ENCODE results near the gene MIA.

The MIA gene

DNA sequence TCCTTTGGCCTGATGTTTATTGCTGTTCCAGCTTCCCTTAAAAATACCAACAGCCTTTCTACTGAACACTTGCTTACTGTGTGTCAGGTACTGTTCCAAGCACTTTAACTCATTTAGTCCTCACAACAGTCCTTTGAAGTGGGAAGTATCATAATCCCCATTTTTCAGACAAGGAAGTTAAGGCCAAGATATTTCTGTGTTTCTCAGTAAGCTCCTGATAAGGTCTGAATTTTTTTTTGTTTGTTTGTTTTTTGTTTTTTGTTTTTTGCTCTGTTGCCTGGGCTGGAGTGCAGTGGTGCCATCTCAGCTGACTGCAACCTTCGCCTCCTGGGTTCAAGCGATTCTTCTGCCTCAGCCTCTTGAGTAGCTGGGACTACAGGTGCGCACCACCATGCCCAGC is 16.8 kb upstream of the MIA start:
- no peaks in the 10 kb centered on the region for H4K20me1 ChIP-seq (ENCODE audit: insufficient read depth, low read length)
- H3K9ac ChIP-seq (ENCODE audit: low read length), result no peak overlapping the region
- H3K9me3 ChIP-seq (ENCODE audit: low read length), result no peaks in the 10 kb centered on the region
- H3K36me3 ChIP-seq (ENCODE audit: insufficient read depth, low read length), result peaks cover 92% of the 10 kb centered on the region
- no peaks in the 10 kb centered on the region for H3K27me3 ChIP-seq (ENCODE audit: insufficient read depth, low read length)
- H3K27ac ChIP-seq (ENCODE audit: low read depth, low read length, poor library complexity, severe bottlenecking), result no peak overlapping the region
- peaks cover 39% of the 10 kb centered on the region for H3K79me2 ChIP-seq (ENCODE audit: insufficient read depth, low read length)
- H3K4me3 ChIP-seq (ENCODE audit: low read depth, low read length, poor library complexity, severe bottlenecking), result no peak overlapping the region
- H3K4me1 ChIP-seq (ENCODE audit: insufficient read depth, low read length, severe bottlenecking), result peaks cover 34% of the 10 kb centered on the region
- H2AFZ ChIP-seq (ENCODE audit: low read length), result no peak overlapping the region
- H3K9me2 ChIP-seq (ENCODE audit: low read depth, low read length), result no peaks in the 10 kb centered on the region
- TF ChIP-seq, protein P1, sequence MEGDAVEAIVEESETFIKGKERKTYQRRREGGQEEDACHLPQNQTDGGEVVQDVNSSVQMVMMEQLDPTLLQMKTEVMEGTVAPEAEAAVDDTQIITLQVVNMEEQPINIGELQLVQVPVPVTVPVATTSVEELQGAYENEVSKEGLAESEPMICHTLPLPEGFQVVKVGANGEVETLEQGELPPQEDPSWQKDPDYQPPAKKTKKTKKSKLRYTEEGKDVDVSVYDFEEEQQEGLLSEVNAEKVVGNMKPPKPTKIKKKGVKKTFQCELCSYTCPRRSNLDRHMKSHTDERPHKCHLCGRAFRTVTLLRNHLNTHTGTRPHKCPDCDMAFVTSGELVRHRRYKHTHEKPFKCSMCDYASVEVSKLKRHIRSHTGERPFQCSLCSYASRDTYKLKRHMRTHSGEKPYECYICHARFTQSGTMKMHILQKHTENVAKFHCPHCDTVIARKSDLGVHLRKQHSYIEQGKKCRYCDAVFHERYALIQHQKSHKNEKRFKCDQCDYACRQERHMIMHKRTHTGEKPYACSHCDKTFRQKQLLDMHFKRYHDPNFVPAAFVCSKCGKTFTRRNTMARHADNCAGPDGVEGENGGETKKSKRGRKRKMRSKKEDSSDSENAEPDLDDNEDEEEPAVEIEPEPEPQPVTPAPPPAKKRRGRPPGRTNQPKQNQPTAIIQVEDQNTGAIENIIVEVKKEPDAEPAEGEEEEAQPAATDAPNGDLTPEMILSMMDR (IDR thresholded peaks at IDR 0.05; ENCODE audit: low read length), result no peak
- TF ChIP-seq EZH2 (IDR thresholded peaks at IDR 0.05; ENCODE audit: borderline replicate concordance, low read length), result no peak
- no peak overlapping the region for H3K4me2 ChIP-seq (ENCODE audit: low read length)
- H3F3A ChIP-seq (ENCODE audit: insufficient read depth, low read length), result no peaks in the 10 kb centered on the region

DNA sequence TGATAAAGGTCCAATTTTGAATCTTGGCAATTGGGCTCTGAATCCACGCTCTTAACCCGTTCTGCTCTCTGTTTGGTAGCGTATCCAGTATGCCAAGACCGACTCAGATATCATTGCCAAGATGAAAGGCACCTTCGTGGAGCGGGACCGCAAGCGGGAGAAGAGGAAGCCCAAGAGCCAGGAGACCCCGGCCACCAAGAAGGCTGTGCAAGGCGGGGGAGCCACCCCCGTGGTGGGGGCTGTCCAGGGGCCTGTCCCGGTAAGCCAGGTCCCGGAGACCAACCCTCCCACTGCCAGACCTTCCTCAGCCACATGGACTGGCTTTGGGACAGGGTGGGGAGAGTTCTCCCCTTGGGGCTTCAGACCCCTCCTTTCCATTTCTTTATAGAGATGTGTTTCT is 16.0 kb upstream of the MIA start:
- Histone ChIP-seq H3K4me3 (ENCODE audit: low read depth, low read length, poor library complexity, severe bottlenecking) (no peak overlapping the region), H3K4me1 (ENCODE audit: insufficient read depth, low read length, severe bottlenecking) (peaks cover 27% of the 10 kb centered on the region), H4K20me1 (ENCODE audit: insufficient read depth, low read length) (no peaks in the 10 kb centered on the region), H3K9me2 (ENCODE audit: low read depth, low read length) (no peaks in the 10 kb centered on the region), H3K4me2 (ENCODE audit: low read length) (no peak overlapping the region), H3K27ac (ENCODE audit: low read depth, low read length, poor library complexity, severe bottlenecking) (no peak overlapping the region), H3K79me2 (ENCODE audit: insufficient read depth, low read length) (peaks cover 30% of the 10 kb centered on the region), H3K36me3 (ENCODE audit: insufficient read depth, low read length) (peaks cover 97% of the 10 kb centered on the region), H3K9ac (ENCODE audit: low read length) (no peak overlapping the region), H3K9me3 (ENCODE audit: low read length) (no peaks in the 10 kb centered on the region), H3F3A (ENCODE audit: insufficient read depth, low read length) (no peaks in the 10 kb centered on the region), H3K27me3 (ENCODE audit: insufficient read depth, low read length) (no peaks in the 10 kb centered on the region), H2AFZ (ENCODE audit: low read length) (no peak overlapping the region)
- TF ChIP-seq EZH2 (IDR thresholded peaks at IDR 0.05; ENCODE audit: borderline replicate concordance, low read length), result no peak
- TF ChIP-seq, protein P1 (IDR thresholded peaks at IDR 0.05; ENCODE audit: low read length), result no peak

DNA sequence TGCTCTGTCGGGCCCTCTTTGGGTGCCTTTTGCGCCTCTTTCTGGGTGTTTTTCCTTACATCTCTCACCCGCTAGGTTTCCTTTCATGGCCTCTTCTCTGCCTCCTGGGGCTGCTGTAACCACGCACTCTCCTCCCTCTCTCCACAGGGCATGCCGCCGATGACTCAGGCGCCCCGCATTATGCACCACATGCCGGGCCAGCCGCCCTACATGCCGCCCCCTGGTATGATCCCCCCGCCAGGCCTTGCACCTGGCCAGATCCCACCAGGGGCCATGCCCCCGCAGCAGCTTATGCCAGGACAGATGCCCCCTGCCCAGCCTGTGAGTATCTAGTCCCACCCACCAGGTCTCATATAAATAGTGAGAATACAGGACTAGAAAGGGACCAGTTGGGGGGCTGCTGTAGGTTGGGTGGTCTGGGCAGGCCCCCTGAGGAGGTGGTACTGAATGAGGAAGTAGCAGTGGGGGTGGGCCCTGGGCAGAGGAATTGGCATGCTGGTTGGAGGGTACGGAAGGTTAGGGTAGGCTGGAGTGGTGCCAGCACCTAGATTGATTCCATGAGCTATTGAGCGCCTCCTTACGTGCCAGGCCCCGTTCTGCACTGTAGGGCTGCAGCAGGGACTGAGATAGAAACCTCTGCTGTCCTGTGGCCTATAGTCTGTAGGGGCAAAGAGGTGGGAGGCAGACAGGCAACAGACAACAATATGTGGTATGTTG is 12.4 kb upstream of the MIA start:
- H3K79me2 ChIP-seq (ENCODE audit: insufficient read depth, low read length), result no peaks in the 10 kb centered on the region
- H3K27me3 ChIP-seq (ENCODE audit: insufficient read depth, low read length), result no peaks in the 10 kb centered on the region
- peaks cover 99% of the 10 kb centered on the region for H3K36me3 ChIP-seq (ENCODE audit: insufficient read depth, low read length)

More for the DNA sequence above, 12.4 kb upstream of the MIA start:
- no peak overlapping the region for H3K27ac ChIP-seq (ENCODE audit: low read depth, low read length, poor library complexity, severe bottlenecking)
- H2AFZ ChIP-seq (ENCODE audit: low read length), result no peak overlapping the region
- H3F3A ChIP-seq (ENCODE audit: insufficient read depth, low read length), result no peaks in the 10 kb centered on the region
- no peak overlapping the region for H3K4me2 ChIP-seq (ENCODE audit: low read length)
- H3K9me2 ChIP-seq (ENCODE audit: low read depth, low read length), result no peaks in the 10 kb centered on the region
- H3K9me3 ChIP-seq (ENCODE audit: low read length), result no peaks in the 10 kb centered on the region
- no peaks in the 10 kb centered on the region for H4K20me1 ChIP-seq (ENCODE audit: insufficient read depth, low read length)
- no peak overlapping the region for H3K9ac ChIP-seq (ENCODE audit: low read length)
- no peaks in the 10 kb centered on the region for H3K4me1 ChIP-seq (ENCODE audit: insufficient read depth, low read length, severe bottlenecking)
- no peak overlapping the region for H3K4me3 ChIP-seq (ENCODE audit: low read depth, low read length, poor library complexity, severe bottlenecking)
- no peak for TF ChIP-seq EZH2 (IDR thresholded peaks at IDR 0.05; ENCODE audit: borderline replicate concordance, low read length)
- TF ChIP-seq, protein P1 (IDR thresholded peaks at IDR 0.05; ENCODE audit: low read length), result no peak

Data from OCI-LY1 (cell line).